ENCODE results near the gene THG1L. TPM values are rescaled to one million over a fixed set of nuclear protein-coding genes. Genes with fewer than 3 reads are reported as not detected.

THG1L gene
- total and polyA plus RNA-seq, 4 donors = 10.6 to 18.0 (median 12.6) TPM

- H3K27ac ChIP-seq (ENCODE audit: low read depth, low read length) = no peak overlapping the region
- 73% methylated on average over 3 of the region's 4 CpGs for WGBS (ENCODE audit: insufficient coverage)
- peaks cover 7% of the 10 kb centered on the region for H3K4me1 ChIP-seq (ENCODE audit: control insufficient read depth, insufficient read depth, low read length)
- no peaks in the 10 kb centered on the region for H3K27me3 ChIP-seq (ENCODE audit: control insufficient read depth, insufficient read depth, low read length)
- H3K4me3 ChIP-seq (ENCODE audit: low read depth, low read length) = no peak overlapping the region
- DNase-seq (ENCODE audit: low read depth in 4 of 6, low spot score in 6 of 6) = peak in 1 of 6 donors; percentile 61
- no peaks in the 10 kb centered on the region for H3K9me3 ChIP-seq (ENCODE audit: control insufficient read depth, insufficient read depth, low read length)
- H3K36me3 ChIP-seq (ENCODE audit: control insufficient read depth, insufficient read depth, low read length) = peaks cover 10% of the 10 kb centered on the region
These were observed 17.7 kb downstream of the THG1L start for GRCh38 chr5:157748760-157749461.

GRCh38 chr5:157749462-157749799 lies 18.2 kb downstream of the THG1L start:
- no peak overlapping the region for H3K4me3 ChIP-seq (ENCODE audit: low read depth, low read length)
- peaks cover 5% of the 10 kb centered on the region for H3K4me1 ChIP-seq (ENCODE audit: control insufficient read depth, insufficient read depth, low read length)
- H3K27me3 ChIP-seq (ENCODE audit: control insufficient read depth, insufficient read depth, low read length) = no peaks in the 10 kb centered on the region
- DNase-seq (ENCODE audit: low read depth in 4 of 6, low spot score in 6 of 6) = no peak
- no CpG with 5 or more reads among the region's 11 CpGs for WGBS (ENCODE audit: insufficient coverage)
- H3K27ac ChIP-seq (ENCODE audit: low read depth, low read length) = no peak overlapping the region
- no peaks in the 10 kb centered on the region for H3K9me3 ChIP-seq (ENCODE audit: control insufficient read depth, insufficient read depth, low read length)
- peaks cover 16% of the 10 kb centered on the region for H3K36me3 ChIP-seq (ENCODE audit: control insufficient read depth, insufficient read depth, low read length)

- H3K27me3 ChIP-seq (ENCODE audit: control insufficient read depth, insufficient read depth, low read length) = no peaks in the 10 kb centered on the region
- H3K9me3 ChIP-seq (ENCODE audit: control insufficient read depth, insufficient read depth, low read length) = no peaks in the 10 kb centered on the region
- peaks cover 23% of the 10 kb centered on the region for H3K36me3 ChIP-seq (ENCODE audit: control insufficient read depth, insufficient read depth, low read length)
- WGBS (ENCODE audit: insufficient coverage) = no CpG with 5 or more reads among the region's 1 CpG
- DNase-seq (ENCODE audit: low read depth in 4 of 6, low spot score in 6 of 6) = no peak
- no peak overlapping the region for H3K4me3 ChIP-seq (ENCODE audit: low read depth, low read length)
- no peak overlapping the region for H3K27ac ChIP-seq (ENCODE audit: low read depth, low read length)
- no peaks in the 10 kb centered on the region for H3K4me1 ChIP-seq (ENCODE audit: control insufficient read depth, insufficient read depth, low read length)
These were observed 19.1 kb downstream of the THG1L start for GRCh38 chr5:157750320-157750719.

GRCh38 chr5:157756122-157756521 lies 24.9 kb downstream of the THG1L start:
- no peaks in the 10 kb centered on the region for H3K9me3 ChIP-seq (ENCODE audit: control insufficient read depth, insufficient read depth, low read length)
- H3K27me3 ChIP-seq (ENCODE audit: control insufficient read depth, insufficient read depth, low read length) = no peaks in the 10 kb centered on the region
- WGBS (ENCODE audit: insufficient coverage) = 93% methylated on average over 2 of the region's 3 CpGs
- H3K4me1 ChIP-seq (ENCODE audit: control insufficient read depth, insufficient read depth, low read length) = no peaks in the 10 kb centered on the region
- H3K4me3 ChIP-seq (ENCODE audit: low read depth, low read length) = no peak overlapping the region
- no peak overlapping the region for H3K27ac ChIP-seq (ENCODE audit: low read depth, low read length)
- no peak for DNase-seq (ENCODE audit: low read depth in 4 of 6, low spot score in 6 of 6)
- H3K36me3 ChIP-seq (ENCODE audit: control insufficient read depth, insufficient read depth, low read length) = peaks cover 30% of the 10 kb centered on the region

GRCh38 chr5:157758706-157759105 lies 27.5 kb downstream of the THG1L start:
- no peak overlapping the region for H3K27ac ChIP-seq (ENCODE audit: low read depth, low read length)
- H3K9me3 ChIP-seq (ENCODE audit: control insufficient read depth, insufficient read depth, low read length) = no peaks in the 10 kb centered on the region
- H3K4me3 ChIP-seq (ENCODE audit: low read depth, low read length) = no peak overlapping the region
- peaks cover 23% of the 10 kb centered on the region for H3K36me3 ChIP-seq (ENCODE audit: control insufficient read depth, insufficient read depth, low read length)
- 67% methylated on average over 1 of the region's 1 CpG for WGBS (ENCODE audit: insufficient coverage)
- no peak for DNase-seq (ENCODE audit: low read depth in 4 of 6, low spot score in 6 of 6)
- H3K4me1 ChIP-seq (ENCODE audit: control insufficient read depth, insufficient read depth, low read length) = peaks cover 7% of the 10 kb centered on the region
- no peaks in the 10 kb centered on the region for H3K27me3 ChIP-seq (ENCODE audit: control insufficient read depth, insufficient read depth, low read length)

GRCh38 chr5:157761690-157762621 lies 30.7 kb downstream of the THG1L start:
- Histone ChIP-seq H3K4me1 (ENCODE audit: control insufficient read depth, insufficient read depth, low read length) (peaks cover 7% of the 10 kb centered on the region), H3K27me3 (ENCODE audit: control insufficient read depth, insufficient read depth, low read length) (no peaks in the 10 kb centered on the region), H3K4me3 (ENCODE audit: low read depth, low read length) (no peak overlapping the region), H3K9me3 (ENCODE audit: control insufficient read depth, insufficient read depth, low read length) (no peaks in the 10 kb centered on the region), H3K27ac (ENCODE audit: low read depth, low read length) (no peak overlapping the region), H3K36me3 (ENCODE audit: control insufficient read depth, insufficient read depth, low read length) (peaks cover 6% of the 10 kb centered on the region)
- 13% methylated on average over 4 of the region's 10 CpGs for WGBS (ENCODE audit: insufficient coverage)
- peak in 3 of 6 donors; percentile 71 to 96 (median 81) for DNase-seq (ENCODE audit: low read depth in 4 of 6, low spot score in 6 of 6)

- 83% methylated on average over 6 of the region's 6 CpGs for WGBS (ENCODE audit: insufficient coverage)
- H3K27me3 ChIP-seq (ENCODE audit: control insufficient read depth, insufficient read depth, low read length) = no peaks in the 10 kb centered on the region
- no peak overlapping the region for H3K27ac ChIP-seq (ENCODE audit: low read depth, low read length)
- peaks cover 7% of the 10 kb centered on the region for H3K4me1 ChIP-seq (ENCODE audit: control insufficient read depth, insufficient read depth, low read length)
- H3K36me3 ChIP-seq (ENCODE audit: control insufficient read depth, insufficient read depth, low read length) = peaks cover 5% of the 10 kb centered on the region
- H3K9me3 ChIP-seq (ENCODE audit: control insufficient read depth, insufficient read depth, low read length) = no peaks in the 10 kb centered on the region
- DNase-seq (ENCODE audit: low read depth in 4 of 6, low spot score in 6 of 6) = no peak
- no peak overlapping the region for H3K4me3 ChIP-seq (ENCODE audit: low read depth, low read length)
These were observed 33.3 kb downstream of the THG1L start for GRCh38 chr5:157764531-157764930.

- DNase-seq (ENCODE audit: low read depth in 4 of 6, low spot score in 6 of 6) = no peak
- peaks cover 7% of the 10 kb centered on the region for H3K4me1 ChIP-seq (ENCODE audit: control insufficient read depth, insufficient read depth, low read length)
These were observed 35.2 kb downstream of the THG1L start for GRCh38 chr5:157766442-157766841.

GRCh38 chr5:157766902-157767301 lies 35.7 kb downstream of the THG1L start:
- Histone ChIP-seq H3K36me3 (ENCODE audit: control insufficient read depth, insufficient read depth, low read length) (no peaks in the 10 kb centered on the region), H3K27me3 (ENCODE audit: control insufficient read depth, insufficient read depth, low read length) (no peaks in the 10 kb centered on the region), H3K27ac (ENCODE audit: low read depth, low read length) (no peak overlapping the region), H3K4me3 (ENCODE audit: low read depth, low read length) (no peak overlapping the region), H3K4me1 (ENCODE audit: control insufficient read depth, insufficient read depth, low read length) (peaks cover 7% of the 10 kb centered on the region), H3K9me3 (ENCODE audit: control insufficient read depth, insufficient read depth, low read length) (no peaks in the 10 kb centered on the region)
- no peak for DNase-seq (ENCODE audit: low read depth in 4 of 6, low spot score in 6 of 6)
- WGBS (ENCODE audit: insufficient coverage) = 57% methylated on average over 1 of the region's 1 CpG

More at GRCh38 chr5:157766442-157766841, 35.2 kb downstream of the THG1L start:
- no peaks in the 10 kb centered on the region for H3K9me3 ChIP-seq (ENCODE audit: control insufficient read depth, insufficient read depth, low read length)
- 91% methylated on average over 6 of the region's 7 CpGs for WGBS (ENCODE audit: insufficient coverage)
- no peak overlapping the region for H3K4me3 ChIP-seq (ENCODE audit: low read depth, low read length)
- H3K36me3 ChIP-seq (ENCODE audit: control insufficient read depth, insufficient read depth, low read length) = no peaks in the 10 kb centered on the region
- H3K27ac ChIP-seq (ENCODE audit: low read depth, low read length) = no peak overlapping the region
- no peaks in the 10 kb centered on the region for H3K27me3 ChIP-seq (ENCODE audit: control insufficient read depth, insufficient read depth, low read length)

Measured in spinal cord (tissue), 10 donors.